OCI-LY1 (cell line): ENCODE results near the gene RNF41.
"Not testable (repeated sequence)": the region's sequence is repeated elsewhere in the genome, so short reads cannot be mapped to it uniquely, and the experiment has no call there.

Experiments used
- H2AFZ ChIP-seq: fragments of 200-600 bp; sonication (generic), shearing (Covaris generic); 2 replicates; pipeline ENCODE4 v1.6.0; 2014; ENCODE audit warnings: antibody characterized with exemption, mild to moderate bottlenecking, low read length
- H3F3A ChIP-seq: fragments of 200-600 bp; sonication (generic), shearing (Covaris generic); 2 replicates; pipeline ENCODE4 v1.6.0; 2014; ENCODE audit warnings: mild to moderate bottlenecking, antibody characterized with exemption, low read length, moderate library complexity; ENCODE audit not compliant: insufficient read depth
- H3K27ac ChIP-seq: fragments of 200-600 bp; sonication (generic); 2 replicates; pipeline ENCODE4 v1.5.1; 2014; ENCODE audit warnings: low read length, mixed run types, mild to moderate bottlenecking, low read depth; ENCODE audit not compliant: poor library complexity, severe bottlenecking
- H3K27me3 ChIP-seq: fragments of 200-600 bp; sonication (generic); 2 replicates; pipeline ENCODE4 v1.6.0; 2014; ENCODE audit warnings: antibody characterized with exemption, mild to moderate bottlenecking, low read length, moderate library complexity; ENCODE audit not compliant: insufficient read depth
- H3K36me3 ChIP-seq: fragments of 200-600 bp; sonication (generic); 2 replicates; pipeline ENCODE4 v1.6.1; 2014; ENCODE audit warnings: mild to moderate bottlenecking, antibody characterized with exemption, low read length, moderate library complexity, mixed read lengths; ENCODE audit not compliant: insufficient read depth
- H3K4me1 ChIP-seq: fragments of 200-600 bp; sonication (generic); 2 replicates; pipeline ENCODE4 v1.5.1; 2014; ENCODE audit warnings: mild to moderate bottlenecking, low read length, moderate library complexity; ENCODE audit not compliant: insufficient read depth, severe bottlenecking
- H3K4me2 ChIP-seq: fragments of 200-600 bp; sonication (generic), shearing (Covaris generic); 2 replicates; pipeline ENCODE4 v1.6.1; 2014; ENCODE audit warnings: low read length
- H3K4me3 ChIP-seq: fragments of 200-600 bp; sonication (generic); 2 replicates; pipeline ENCODE4 v1.5.1; 2014; ENCODE audit warnings: low read length, low read depth, mild to moderate bottlenecking, mixed read lengths; ENCODE audit not compliant: poor library complexity, severe bottlenecking
- H3K79me2 ChIP-seq: fragments of 200-600 bp; shearing (Covaris generic); 2 replicates; pipeline ENCODE4 v1.6.1; 2016; ENCODE audit warnings: mixed run types, low read length, mixed read lengths; ENCODE audit not compliant: insufficient read depth
- H3K9ac ChIP-seq: fragments of 200-600 bp; sonication (generic), shearing (Covaris generic); 2 replicates; pipeline ENCODE4 v1.6.1; 2014; ENCODE audit warnings: mild to moderate bottlenecking, low read length, mixed read lengths
- H3K9me2 ChIP-seq: fragments of 200-600 bp; sonication (generic), shearing (Covaris generic); 2 replicates; pipeline ENCODE4 v1.6.1; 2014; ENCODE audit warnings: low read depth, mild to moderate bottlenecking, low read length, mixed read lengths
- H3K9me3 ChIP-seq: fragments of 200-600 bp; shearing (Covaris generic); 2 replicates; pipeline ENCODE4 v1.6.1; 2014; ENCODE audit warnings: low read length, mixed read lengths
- H4K20me1 ChIP-seq: fragments of 200-600 bp; sonication (generic), shearing (Covaris generic); 2 replicates; pipeline ENCODE4 v1.6.0; 2016; ENCODE audit warnings: mild to moderate bottlenecking, low read length; ENCODE audit not compliant: insufficient read depth
- EZH2 ChIP-seq: fragments of 200-600 bp; sonication (generic), shearing (Covaris generic); IDR thresholded peaks from 2 replicates; pipeline ENCODE4 v1.8.0; 2017; ENCODE audit warnings: borderline replicate concordance, mixed run types, mild to moderate bottlenecking, antibody characterized with exemption, low read length, moderate library complexity, mixed read lengths
- TF ChIP-seq, protein P1 (sequence below): fragments of 200-600 bp; sonication (generic), shearing (Covaris generic); IDR thresholded peaks from 2 replicates; pipeline ENCODE4 v1.5.1; 2017; ENCODE audit warnings: mild to moderate bottlenecking, antibody characterized with exemption, low read length, moderate library complexity, mixed read lengths

RNF41 gene

DNA sequence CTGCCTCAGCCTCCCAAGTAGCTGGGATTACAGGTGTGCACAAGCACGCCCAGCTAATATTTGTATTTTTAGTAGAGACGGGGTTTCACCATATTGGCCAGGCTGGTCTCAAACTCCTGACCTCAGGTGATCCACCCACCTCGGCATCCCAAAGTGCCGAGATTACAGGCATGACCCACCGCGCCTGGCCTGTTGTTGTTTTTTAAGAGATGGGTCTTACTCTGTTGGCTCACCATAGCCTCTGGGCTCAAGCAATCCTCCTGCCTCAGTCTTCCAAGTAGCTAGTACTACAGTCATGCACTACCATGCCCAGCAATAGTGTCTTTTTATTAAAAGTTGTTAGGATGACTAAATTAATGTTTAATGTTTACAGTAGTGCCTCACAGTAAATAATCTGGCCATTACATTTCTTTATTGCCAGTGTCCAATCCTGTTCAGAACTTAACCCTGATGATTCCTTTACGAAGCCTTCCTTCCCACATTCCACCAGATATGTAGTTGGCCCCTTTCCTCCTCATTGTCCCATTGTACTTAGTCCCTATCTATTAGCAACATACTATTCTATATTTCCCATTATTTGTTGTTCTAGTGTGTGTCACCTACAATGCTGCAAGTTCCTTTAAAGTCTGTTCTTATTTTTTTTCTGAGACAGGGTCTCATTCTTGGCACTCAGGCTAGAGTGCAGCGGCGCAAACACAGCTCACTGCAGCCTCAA is 23.6 kb downstream of the RNF41 start:
- no peaks in the 10 kb centered on the region for H3K79me2 ChIP-seq

GRCh38 chr12:56196818-56197550 is 24.7 kb downstream of the RNF41 start:
- H3K9me3 ChIP-seq, H2AFZ ChIP-seq, H3F3A ChIP-seq, H3K27ac ChIP-seq, H3K27me3 ChIP-seq, H3K9me2 ChIP-seq, H3K4me2 ChIP-seq, H3K4me3 ChIP-seq, H3K79me2 ChIP-seq, H4K20me1 ChIP-seq, H3K36me3 ChIP-seq, H3K4me1 ChIP-seq, H3K9ac ChIP-seq: not testable (repeated sequence)

More for the DNA sequence above, 23.6 kb downstream of the RNF41 start:
- Histone ChIP-seq H4K20me1 (no peaks in the 10 kb centered on the region), H3K4me1 (peaks cover 7% of the 10 kb centered on the region), H3K9ac (no peak overlapping the region), H3K36me3 (no peaks in the 10 kb centered on the region; the same call in 1 of the 2 replicates), H2AFZ (no peak overlapping the region), H3K27ac (no peak overlapping the region), H3K9me3 (no peaks in the 10 kb centered on the region), H3K4me2 (no peak overlapping the region), H3K9me2 (no peaks in the 10 kb centered on the region), H3K27me3 (no peaks in the 10 kb centered on the region), H3F3A (no peaks in the 10 kb centered on the region), H3K4me3 (no peak overlapping the region)
- no peak for TF ChIP-seq EZH2
- TF ChIP-seq, protein P1, sequence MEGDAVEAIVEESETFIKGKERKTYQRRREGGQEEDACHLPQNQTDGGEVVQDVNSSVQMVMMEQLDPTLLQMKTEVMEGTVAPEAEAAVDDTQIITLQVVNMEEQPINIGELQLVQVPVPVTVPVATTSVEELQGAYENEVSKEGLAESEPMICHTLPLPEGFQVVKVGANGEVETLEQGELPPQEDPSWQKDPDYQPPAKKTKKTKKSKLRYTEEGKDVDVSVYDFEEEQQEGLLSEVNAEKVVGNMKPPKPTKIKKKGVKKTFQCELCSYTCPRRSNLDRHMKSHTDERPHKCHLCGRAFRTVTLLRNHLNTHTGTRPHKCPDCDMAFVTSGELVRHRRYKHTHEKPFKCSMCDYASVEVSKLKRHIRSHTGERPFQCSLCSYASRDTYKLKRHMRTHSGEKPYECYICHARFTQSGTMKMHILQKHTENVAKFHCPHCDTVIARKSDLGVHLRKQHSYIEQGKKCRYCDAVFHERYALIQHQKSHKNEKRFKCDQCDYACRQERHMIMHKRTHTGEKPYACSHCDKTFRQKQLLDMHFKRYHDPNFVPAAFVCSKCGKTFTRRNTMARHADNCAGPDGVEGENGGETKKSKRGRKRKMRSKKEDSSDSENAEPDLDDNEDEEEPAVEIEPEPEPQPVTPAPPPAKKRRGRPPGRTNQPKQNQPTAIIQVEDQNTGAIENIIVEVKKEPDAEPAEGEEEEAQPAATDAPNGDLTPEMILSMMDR, result no peak

GRCh38 chr12:56193025-56193578 is 28.6 kb downstream of the RNF41 start:
- peaks cover 9% of the 10 kb centered on the region; the same call in 1 of the 2 replicates for H3F3A ChIP-seq
- TF ChIP-seq, protein P1, result peak; percentile 90
- no peak for TF ChIP-seq EZH2
- no peaks in the 10 kb centered on the region for H3K9me2 ChIP-seq
- no peak overlapping the region for H3K4me2 ChIP-seq
- H3K36me3 ChIP-seq, result no peaks in the 10 kb centered on the region
- H3K27ac ChIP-seq, result no peak overlapping the region
- no peak overlapping the region for H3K9ac ChIP-seq
- H2AFZ ChIP-seq, result peak overlapping the region; percentile 23; the same call in 1 of the 2 replicates
- H3K79me2 ChIP-seq, result peaks cover 8% of the 10 kb centered on the region
- H3K27me3 ChIP-seq, result no peaks in the 10 kb centered on the region
- no peaks in the 10 kb centered on the region for H3K9me3 ChIP-seq
- peaks cover 23% of the 10 kb centered on the region for H3K4me1 ChIP-seq
- H3K4me3 ChIP-seq, result no peak overlapping the region
- H4K20me1 ChIP-seq, result no peaks in the 10 kb centered on the region
